MM.1S (cell line): Measurements from ENCODE around the gene SLC2A10.

Source experiments
- EZH2 ChIP-seq: fragments of 300-600 bp; sonication (generic); optimal IDR thresholded peaks from 2 replicates; pipeline ENCODE3; 2017; ENCODE audit warnings: low read depth, mild to moderate bottlenecking, antibody characterized with exemption, low read length, mixed read lengths
- TF ChIP-seq, protein P1 (sequence below): fragments of 300-600 bp; sonication (generic); IDR thresholded peaks from 2 replicates; pipeline ENCODE4 v1.5.1; 2016; ENCODE audit warnings: antibody characterized with exemption, low read length, mixed read lengths

DNA sequence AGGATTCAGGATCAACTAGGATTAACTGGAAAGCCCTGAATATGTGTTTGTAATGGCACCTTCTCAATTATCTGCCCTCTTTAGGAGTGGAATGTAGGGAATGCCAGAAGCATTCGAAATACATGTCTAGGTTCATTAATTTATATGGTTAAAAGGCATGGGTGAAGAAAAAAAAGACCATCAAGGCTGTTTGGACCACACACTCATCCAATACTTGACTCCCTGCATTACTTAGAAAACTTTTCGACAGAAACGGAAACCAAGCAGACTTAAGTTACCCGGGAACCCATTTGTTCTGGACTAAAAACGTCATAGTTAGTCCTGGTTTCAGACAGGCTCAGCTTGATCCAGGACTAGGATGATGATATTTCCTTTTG, 33.2 kb downstream of the SLC2A10 start:
- TF ChIP-seq, protein P1, sequence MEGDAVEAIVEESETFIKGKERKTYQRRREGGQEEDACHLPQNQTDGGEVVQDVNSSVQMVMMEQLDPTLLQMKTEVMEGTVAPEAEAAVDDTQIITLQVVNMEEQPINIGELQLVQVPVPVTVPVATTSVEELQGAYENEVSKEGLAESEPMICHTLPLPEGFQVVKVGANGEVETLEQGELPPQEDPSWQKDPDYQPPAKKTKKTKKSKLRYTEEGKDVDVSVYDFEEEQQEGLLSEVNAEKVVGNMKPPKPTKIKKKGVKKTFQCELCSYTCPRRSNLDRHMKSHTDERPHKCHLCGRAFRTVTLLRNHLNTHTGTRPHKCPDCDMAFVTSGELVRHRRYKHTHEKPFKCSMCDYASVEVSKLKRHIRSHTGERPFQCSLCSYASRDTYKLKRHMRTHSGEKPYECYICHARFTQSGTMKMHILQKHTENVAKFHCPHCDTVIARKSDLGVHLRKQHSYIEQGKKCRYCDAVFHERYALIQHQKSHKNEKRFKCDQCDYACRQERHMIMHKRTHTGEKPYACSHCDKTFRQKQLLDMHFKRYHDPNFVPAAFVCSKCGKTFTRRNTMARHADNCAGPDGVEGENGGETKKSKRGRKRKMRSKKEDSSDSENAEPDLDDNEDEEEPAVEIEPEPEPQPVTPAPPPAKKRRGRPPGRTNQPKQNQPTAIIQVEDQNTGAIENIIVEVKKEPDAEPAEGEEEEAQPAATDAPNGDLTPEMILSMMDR, result no peak
- TF ChIP-seq EZH2, result no peak
